OCI-LY1 (cell line): Measurements from ENCODE around the gene FAM114A1.

Experiments
- H2AFZ ChIP-seq: fragments of 200-600 bp; sonication (generic), shearing (Covaris generic); 2 replicates; pipeline ENCODE4 v1.6.0; 2014; ENCODE audit warnings: antibody characterized with exemption, mild to moderate bottlenecking, low read length
- H3F3A ChIP-seq: fragments of 200-600 bp; sonication (generic), shearing (Covaris generic); 2 replicates; pipeline ENCODE4 v1.6.0; 2014; ENCODE audit warnings: mild to moderate bottlenecking, antibody characterized with exemption, low read length, moderate library complexity; ENCODE audit not compliant: insufficient read depth
- H3K27ac ChIP-seq: fragments of 200-600 bp; sonication (generic); 2 replicates; pipeline ENCODE4 v1.5.1; 2014; ENCODE audit warnings: low read length, mixed run types, mild to moderate bottlenecking, low read depth; ENCODE audit not compliant: poor library complexity, severe bottlenecking
- H3K27me3 ChIP-seq: fragments of 200-600 bp; sonication (generic); 2 replicates; pipeline ENCODE4 v1.6.0; 2014; ENCODE audit warnings: antibody characterized with exemption, mild to moderate bottlenecking, low read length, moderate library complexity; ENCODE audit not compliant: insufficient read depth
- H3K36me3 ChIP-seq: fragments of 200-600 bp; sonication (generic); 2 replicates; pipeline ENCODE4 v1.6.1; 2014; ENCODE audit warnings: mild to moderate bottlenecking, antibody characterized with exemption, low read length, moderate library complexity, mixed read lengths; ENCODE audit not compliant: insufficient read depth
- H3K4me1 ChIP-seq: fragments of 200-600 bp; sonication (generic); 2 replicates; pipeline ENCODE4 v1.5.1; 2014; ENCODE audit warnings: mild to moderate bottlenecking, low read length, moderate library complexity; ENCODE audit not compliant: insufficient read depth, severe bottlenecking
- H3K4me2 ChIP-seq: fragments of 200-600 bp; sonication (generic), shearing (Covaris generic); 2 replicates; pipeline ENCODE4 v1.6.1; 2014; ENCODE audit warnings: low read length
- H3K4me3 ChIP-seq: fragments of 200-600 bp; sonication (generic); 2 replicates; pipeline ENCODE4 v1.5.1; 2014; ENCODE audit warnings: low read length, low read depth, mild to moderate bottlenecking, mixed read lengths; ENCODE audit not compliant: poor library complexity, severe bottlenecking
- H3K79me2 ChIP-seq: fragments of 200-600 bp; shearing (Covaris generic); 2 replicates; pipeline ENCODE4 v1.6.1; 2016; ENCODE audit warnings: mixed run types, low read length, mixed read lengths; ENCODE audit not compliant: insufficient read depth
- H3K9ac ChIP-seq: fragments of 200-600 bp; sonication (generic), shearing (Covaris generic); 2 replicates; pipeline ENCODE4 v1.6.1; 2014; ENCODE audit warnings: mild to moderate bottlenecking, low read length, mixed read lengths
- H3K9me2 ChIP-seq: fragments of 200-600 bp; sonication (generic), shearing (Covaris generic); 2 replicates; pipeline ENCODE4 v1.6.1; 2014; ENCODE audit warnings: low read depth, mild to moderate bottlenecking, low read length, mixed read lengths
- H3K9me3 ChIP-seq: fragments of 200-600 bp; shearing (Covaris generic); 2 replicates; pipeline ENCODE4 v1.6.1; 2014; ENCODE audit warnings: low read length, mixed read lengths
- H4K20me1 ChIP-seq: fragments of 200-600 bp; sonication (generic), shearing (Covaris generic); 2 replicates; pipeline ENCODE4 v1.6.0; 2016; ENCODE audit warnings: mild to moderate bottlenecking, low read length; ENCODE audit not compliant: insufficient read depth
- EZH2 ChIP-seq: fragments of 200-600 bp; sonication (generic), shearing (Covaris generic); IDR thresholded peaks from 2 replicates; pipeline ENCODE4 v1.8.0; 2017; ENCODE audit warnings: borderline replicate concordance, mixed run types, mild to moderate bottlenecking, antibody characterized with exemption, low read length, moderate library complexity, mixed read lengths
- TF ChIP-seq, protein P1 (sequence below): fragments of 200-600 bp; sonication (generic), shearing (Covaris generic); IDR thresholded peaks from 2 replicates; pipeline ENCODE4 v1.5.1; 2017; ENCODE audit warnings: mild to moderate bottlenecking, antibody characterized with exemption, low read length, moderate library complexity, mixed read lengths

FAM114A1 gene

DNA sequence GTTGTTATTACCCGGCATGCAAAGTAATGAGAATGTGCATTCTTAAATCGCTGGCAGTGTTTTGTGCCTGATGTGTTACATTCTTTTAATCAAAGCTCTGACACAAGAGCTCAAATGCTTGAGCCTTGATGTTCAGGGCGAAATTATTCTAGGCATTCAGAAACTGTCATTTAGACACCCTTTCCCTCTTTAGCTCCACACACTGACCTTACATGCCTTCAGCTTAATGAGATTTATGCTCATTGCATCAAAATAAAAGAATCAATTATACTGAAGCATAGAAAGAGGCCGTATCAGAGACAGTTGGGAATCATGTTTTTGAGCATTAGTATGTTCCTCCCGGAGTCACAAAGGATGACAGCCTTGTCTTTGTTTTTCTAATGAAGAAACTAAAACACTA is 56.7 kb downstream of the FAM114A1 start:
- Histone ChIP-seq H4K20me1 (no peaks in the 10 kb centered on the region), H3K36me3 (no peaks in the 10 kb centered on the region), H3K9me3 (no peaks in the 10 kb centered on the region), H3K4me2 (no peak overlapping the region), H3K27ac (no peak overlapping the region), H3K4me3 (no peak overlapping the region), H2AFZ (no peak overlapping the region), H3K27me3 (no peaks in the 10 kb centered on the region), H3K4me1 (no peaks in the 10 kb centered on the region), H3K79me2 (no peaks in the 10 kb centered on the region), H3F3A (no peaks in the 10 kb centered on the region), H3K9me2 (no peaks in the 10 kb centered on the region), H3K9ac (no peak overlapping the region)
- TF ChIP-seq, protein P1, sequence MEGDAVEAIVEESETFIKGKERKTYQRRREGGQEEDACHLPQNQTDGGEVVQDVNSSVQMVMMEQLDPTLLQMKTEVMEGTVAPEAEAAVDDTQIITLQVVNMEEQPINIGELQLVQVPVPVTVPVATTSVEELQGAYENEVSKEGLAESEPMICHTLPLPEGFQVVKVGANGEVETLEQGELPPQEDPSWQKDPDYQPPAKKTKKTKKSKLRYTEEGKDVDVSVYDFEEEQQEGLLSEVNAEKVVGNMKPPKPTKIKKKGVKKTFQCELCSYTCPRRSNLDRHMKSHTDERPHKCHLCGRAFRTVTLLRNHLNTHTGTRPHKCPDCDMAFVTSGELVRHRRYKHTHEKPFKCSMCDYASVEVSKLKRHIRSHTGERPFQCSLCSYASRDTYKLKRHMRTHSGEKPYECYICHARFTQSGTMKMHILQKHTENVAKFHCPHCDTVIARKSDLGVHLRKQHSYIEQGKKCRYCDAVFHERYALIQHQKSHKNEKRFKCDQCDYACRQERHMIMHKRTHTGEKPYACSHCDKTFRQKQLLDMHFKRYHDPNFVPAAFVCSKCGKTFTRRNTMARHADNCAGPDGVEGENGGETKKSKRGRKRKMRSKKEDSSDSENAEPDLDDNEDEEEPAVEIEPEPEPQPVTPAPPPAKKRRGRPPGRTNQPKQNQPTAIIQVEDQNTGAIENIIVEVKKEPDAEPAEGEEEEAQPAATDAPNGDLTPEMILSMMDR: no peak
- TF ChIP-seq EZH2: no peak

DNA sequence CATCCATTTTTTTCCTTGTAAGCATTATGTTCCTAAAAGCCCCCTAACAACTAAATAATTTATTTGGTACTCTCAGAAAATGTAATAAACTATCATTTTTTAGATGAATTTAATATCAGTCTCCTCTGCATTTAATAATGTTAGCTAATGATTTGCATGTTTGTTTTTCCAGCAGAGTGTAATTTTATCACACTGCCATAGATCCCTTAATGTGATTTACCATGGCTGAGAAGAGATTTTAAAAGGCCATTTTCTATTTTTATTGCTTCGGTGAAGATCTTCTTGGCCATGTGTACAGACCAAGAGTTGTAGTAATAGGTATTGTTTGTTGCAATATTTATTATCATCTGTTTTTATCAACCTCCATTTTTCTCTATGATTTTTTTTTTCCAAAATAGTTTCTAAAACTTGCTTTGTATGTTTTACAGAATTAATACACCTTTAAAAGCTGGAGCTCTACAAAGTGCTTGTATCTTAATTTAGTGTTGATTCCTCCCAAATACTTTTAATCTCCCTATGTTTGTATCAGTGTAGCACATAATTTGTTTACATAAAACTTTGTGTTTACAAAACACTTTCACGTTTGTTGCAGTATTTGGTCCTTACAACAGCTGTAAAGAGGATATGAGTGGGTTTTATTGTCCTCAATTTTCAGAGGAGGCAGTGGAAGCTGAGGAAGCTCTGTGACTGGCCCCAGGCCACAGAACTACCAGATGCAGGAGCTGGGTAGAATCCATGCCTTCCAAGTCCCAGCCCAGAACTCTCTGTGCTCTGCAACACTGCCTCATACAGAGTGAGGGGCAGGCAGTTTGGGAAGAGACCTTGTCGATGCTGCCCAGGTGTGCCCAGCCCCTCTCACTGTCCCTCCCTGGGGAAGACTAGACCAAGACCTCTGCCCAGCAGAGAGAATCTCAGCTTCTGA is 58.1 kb downstream of the FAM114A1 start:
- TF ChIP-seq, protein P1: no peak
- no peak for TF ChIP-seq EZH2
- no peak overlapping the region for H3K4me3 ChIP-seq
- no peaks in the 10 kb centered on the region for H4K20me1 ChIP-seq
- H3K79me2 ChIP-seq: no peaks in the 10 kb centered on the region
- no peak overlapping the region for H3K4me2 ChIP-seq
- H3F3A ChIP-seq: no peaks in the 10 kb centered on the region
- no peaks in the 10 kb centered on the region for H3K36me3 ChIP-seq
- no peak overlapping the region for H2AFZ ChIP-seq
- H3K9me3 ChIP-seq: no peaks in the 10 kb centered on the region
- H3K9me2 ChIP-seq: no peaks in the 10 kb centered on the region
- no peaks in the 10 kb centered on the region for H3K27me3 ChIP-seq
- H3K9ac ChIP-seq: no peak overlapping the region
- H3K27ac ChIP-seq: no peak overlapping the region
- H3K4me1 ChIP-seq: peaks cover 6% of the 10 kb centered on the region

DNA sequence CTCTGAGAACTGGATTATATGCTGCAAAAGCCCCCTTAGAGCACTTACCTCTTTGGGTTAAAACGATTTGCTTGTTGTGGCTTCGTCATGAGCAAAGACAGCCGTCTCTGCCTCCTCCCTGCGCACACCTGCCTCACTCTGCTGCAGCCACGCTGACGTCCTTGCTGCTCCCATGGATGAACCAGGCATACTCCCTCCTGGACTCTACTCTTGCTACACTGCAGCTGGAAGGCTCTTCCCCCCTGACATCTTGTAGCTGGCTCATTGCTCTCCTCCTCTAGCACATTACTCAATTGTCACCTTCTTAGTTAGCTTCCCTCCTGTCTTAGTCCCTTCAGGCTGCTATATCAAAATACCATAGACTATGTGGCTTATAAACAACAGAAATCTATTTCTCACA is 59.3 kb downstream of the FAM114A1 start:
- TF ChIP-seq, protein P1: no peak
- no peak for TF ChIP-seq EZH2
- Histone ChIP-seq H3K4me3 (no peak overlapping the region), H3K27me3 (no peaks in the 10 kb centered on the region), H4K20me1 (no peaks in the 10 kb centered on the region), H3K9me3 (no peaks in the 10 kb centered on the region), H3K27ac (no peak overlapping the region), H2AFZ (no peak overlapping the region), H3K4me2 (no peak overlapping the region), H3K9ac (no peak overlapping the region), H3K79me2 (no peaks in the 10 kb centered on the region), H3F3A (no peaks in the 10 kb centered on the region), H3K4me1 (peaks cover 6% of the 10 kb centered on the region), H3K9me2 (no peaks in the 10 kb centered on the region), H3K36me3 (no peaks in the 10 kb centered on the region)
